Fibroblast of the aortic adventitia (primary cell): Measurements from ENCODE around the gene OR10X1. TPM values are rescaled to one million over a fixed set of nuclear protein-coding genes. Genes with fewer than 3 reads are reported as not detected.

Experiments
- DNase-seq: peaks from one replicate; pipeline ENCODE4 v3.0.0-alpha.2; 2010; ENCODE audit warnings: low read depth
- H3K4me3 ChIP-seq: 2 replicates; pipeline ENCODE4 v1.5.1; 2011; ENCODE audit warnings: low read depth, mild to moderate bottlenecking, control low read depth, low read length, moderate library complexity
- total RNA-seq: library from RNA; depleted of rRNA; stranded (reverse); fragments of >200 nt; gene quantifications from 2 replicates; pipeline ENCODE4 v1.2.3, GENCODE V29; 2012; ENCODE audit warnings: low replicate concordance
- TF ChIP-seq, protein P1 (sequence below): IDR thresholded peaks from 2 replicates; pipeline ENCODE4 v1.5.1; 2011; ENCODE audit warnings: mild to moderate bottlenecking, low read length, control low read depth, inconsistent platforms; ENCODE audit not compliant: insufficient read depth

Gene OR10X1
- total RNA-seq, 1 donor, result not detected

GRCh38 chr1:158554352-158554751 lies 25.3 kb downstream of the OR10X1 start, which contains the start of gene OR6Y1:
Gene OR6Y1, minus strand, starts transcription at chr1:158554405. Its CDS starts 6,300 bp downstream, at chr1:158548105.
- TF ChIP-seq, protein P1, sequence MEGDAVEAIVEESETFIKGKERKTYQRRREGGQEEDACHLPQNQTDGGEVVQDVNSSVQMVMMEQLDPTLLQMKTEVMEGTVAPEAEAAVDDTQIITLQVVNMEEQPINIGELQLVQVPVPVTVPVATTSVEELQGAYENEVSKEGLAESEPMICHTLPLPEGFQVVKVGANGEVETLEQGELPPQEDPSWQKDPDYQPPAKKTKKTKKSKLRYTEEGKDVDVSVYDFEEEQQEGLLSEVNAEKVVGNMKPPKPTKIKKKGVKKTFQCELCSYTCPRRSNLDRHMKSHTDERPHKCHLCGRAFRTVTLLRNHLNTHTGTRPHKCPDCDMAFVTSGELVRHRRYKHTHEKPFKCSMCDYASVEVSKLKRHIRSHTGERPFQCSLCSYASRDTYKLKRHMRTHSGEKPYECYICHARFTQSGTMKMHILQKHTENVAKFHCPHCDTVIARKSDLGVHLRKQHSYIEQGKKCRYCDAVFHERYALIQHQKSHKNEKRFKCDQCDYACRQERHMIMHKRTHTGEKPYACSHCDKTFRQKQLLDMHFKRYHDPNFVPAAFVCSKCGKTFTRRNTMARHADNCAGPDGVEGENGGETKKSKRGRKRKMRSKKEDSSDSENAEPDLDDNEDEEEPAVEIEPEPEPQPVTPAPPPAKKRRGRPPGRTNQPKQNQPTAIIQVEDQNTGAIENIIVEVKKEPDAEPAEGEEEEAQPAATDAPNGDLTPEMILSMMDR, result no peak
- DNase-seq, result no peak
- no peak within 1 kb of the TSS for H3K4me3 ChIP-seq

- no peak for DNase-seq
- no peak overlapping the region for H3K4me3 ChIP-seq
- TF ChIP-seq, protein P1, result no peak
These were observed 27.4 kb downstream of the OR10X1 start for GRCh38 chr1:158552296-158552695.

GRCh38 chr1:158547533-158547932 lies 32.2 kb downstream of the OR10X1 start:
- TF ChIP-seq, protein P1, result no peak
- DNase-seq, result no peak

GRCh38 chr1:158537609-158538008 lies 42.1 kb downstream of the OR10X1 start:
- no peak overlapping the region for H3K4me3 ChIP-seq
- TF ChIP-seq, protein P1, result no peak
- DNase-seq, result no peak

More at GRCh38 chr1:158547533-158547932, 32.2 kb downstream of the OR10X1 start:
- H3K4me3 ChIP-seq, result no peak overlapping the region

GRCh38 chr1:158534496-158534895 lies 45.2 kb downstream of the OR10X1 start:
- TF ChIP-seq, protein P1, result no peak
- no peak overlapping the region for H3K4me3 ChIP-seq
- DNase-seq, result no peak

Other genes starting within 250 kb of the OR10X1 start
- gene CD1B, start 248.4 kb downstream of the OR10X1 start, total RNA-seq, result not detected in 2 replicates
- gene CD1E, start 226.0 kb downstream of the OR10X1 start, total RNA-seq, result not detected in 2 replicates
- not detected in 2 replicates for gene OR10T2, start 180.4 kb downstream of the OR10X1 start, total RNA-seq
- not detected in 2 replicates for gene OR10K2, start 153.7 kb downstream of the OR10X1 start, total RNA-seq
- gene OR10K1, start 118.1 kb downstream of the OR10X1 start, total RNA-seq, result not detected in 2 replicates
- gene OR10R2, start 107.7 kb downstream of the OR10X1 start, total RNA-seq, result not detected in 2 replicates
- gene OR6Y1, start 25.5 kb downstream of the OR10X1 start, total RNA-seq, result not detected in 2 replicates
- gene OR6P1, start 9.3 kb downstream of the OR10X1 start, total RNA-seq, result not detected in 2 replicates
- gene OR10Z1, start 25.4 kb upstream of the OR10X1 start, total RNA-seq, result not detected in 2 replicates
- 1.2 TPM in 1 of 2 replicates, not detected in the other for gene SPTA1, start 106.8 kb upstream of the OR10X1 start, total RNA-seq
- not detected in 2 replicates for gene OR6K2, start 120.8 kb upstream of the OR10X1 start, total RNA-seq
- gene OR6K3, start 140.8 kb upstream of the OR10X1 start, total RNA-seq, result not detected in 2 replicates
- gene OR6K6, start 174.8 kb upstream of the OR10X1 start, total RNA-seq, result not detected in 2 replicates
- 0.16 TPM in 1 of 2 replicates, not detected in the other for gene OR6N1, start 192.3 kb upstream of the OR10X1 start, total RNA-seq
- gene OR6N2, start 201.3 kb upstream of the OR10X1 start, total RNA-seq, result not detected in 2 replicates